Right ventricle myocardium superior (tissue), 1 donor: ENCODE data around the gene RCOR2. TPM values are rescaled to one million over a fixed set of nuclear protein-coding genes. Genes with fewer than 3 reads are reported as not detected.
"Not testable (repeated sequence)": the region's sequence is repeated elsewhere in the genome, so short reads cannot be mapped to it uniquely, and the experiment has no call there.

Experiments
- ATAC-seq: fragments of 200-7000 bp; cut with Tn5 transposase; one replicate; pipeline ENCODE4 v1.9.1; 2020; ENCODE audit warnings: mild to moderate bottlenecking; ENCODE audit not compliant: poor library complexity
- DNase-seq: peaks from one replicate; pipeline ENCODE4 v3.0.0-alpha.2; 2020
- intact Hi-C: fragments of 100-400 bp; cut with DNase I; formaldehyde crosslinking; loops from one replicate; pipeline ENCODE4 v1.11.2; 2022
- long read RNA-seq: library from polyadenylated mRNA; unstranded; transcript quantifications from one replicate; pipeline ENCODE4 v2.0.0, GENCODE V29; 2021
- total RNA-seq: library from RNA; stranded (reverse); fragmentation: NEBNext Ultra II Directional; extraction: Animal tissue kit (Norgen Biotek cat#: 25700); gene quantifications from one replicate; pipeline ENCODE4 v1.2.1, GENCODE V29; 2021
- donor health status: DM: no; HTN: yes; CAD: no; lungs with severe emphysema.

Gene RCOR2
- 9.9 TPM for total RNA-seq
- long read RNA-seq, transcript RCOR2-201 (12 exons, 2,604 nt) = major isoform, 8 of 13 reads
- long read RNA-seq, partial matches to known transcripts = 1 of 13 reads
- long read RNA-seq, other reads (novel, unspliced or antisense) = 4 of 13 reads

- ATAC-seq (peak; percentile 50), DNase-seq (peak; percentile 91)
- intact Hi-C loops = no loop called here
Observed at GRCh38 chr11:63916837-63917691, at the start of gene RCOR2. Gene RCOR2 (minus strand): TSS chr11:63917164. CDS start chr11:63916456, 708 bp downstream.

DNA sequence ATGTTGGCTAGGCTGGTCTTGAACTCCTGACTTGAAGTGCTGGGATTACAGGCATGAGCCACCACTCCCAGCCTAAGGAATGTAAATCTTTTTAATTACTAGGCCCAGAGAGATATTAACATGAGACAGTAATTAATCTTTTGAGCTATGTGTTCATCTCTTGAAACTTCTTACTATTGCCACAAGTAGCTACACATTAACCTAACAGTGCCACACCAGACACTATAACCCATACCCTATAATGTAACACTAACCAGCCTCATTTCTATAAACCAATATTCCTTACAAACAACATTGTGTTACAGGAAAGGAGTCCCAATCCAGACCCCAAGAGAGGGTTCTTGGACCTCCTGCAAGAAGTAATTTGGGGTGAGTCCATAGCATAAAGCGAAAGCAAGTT lies 49.5 kb upstream of the RCOR2 start:
- DNase-seq (no peak), ATAC-seq (no peak)
- intact Hi-C loops = no loop called here

DNA sequence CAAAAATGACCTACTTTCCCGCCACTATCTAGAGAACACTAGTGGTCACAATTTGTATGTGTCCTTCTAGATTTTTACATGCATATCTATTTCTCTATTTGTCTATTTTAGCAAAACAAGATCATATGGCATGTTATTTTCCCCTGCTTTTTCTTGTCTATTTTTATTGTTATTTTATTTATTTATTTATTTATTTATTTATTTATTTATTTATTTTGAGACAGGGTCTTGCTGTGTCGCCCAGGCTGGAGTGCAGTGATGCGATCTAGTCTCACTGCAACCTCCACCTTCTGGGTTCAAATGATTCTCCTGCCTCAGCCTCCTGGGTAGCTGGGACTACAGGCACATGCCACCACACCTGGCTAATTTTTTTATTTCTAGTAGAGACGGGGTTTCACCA lies 46.9 kb upstream of the RCOR2 start:
- ATAC-seq, DNase-seq: not testable (repeated sequence)

GRCh38 chr11:63961608-63962412 lies 44.8 kb upstream of the RCOR2 start:
- intact Hi-C loops = no loop called here
- DNase-seq (no peak), ATAC-seq (peak; percentile 33)

More for the DNA sequence above, 46.9 kb upstream of the RCOR2 start:
- intact Hi-C loops = not testable (repeated sequence)

DNA sequence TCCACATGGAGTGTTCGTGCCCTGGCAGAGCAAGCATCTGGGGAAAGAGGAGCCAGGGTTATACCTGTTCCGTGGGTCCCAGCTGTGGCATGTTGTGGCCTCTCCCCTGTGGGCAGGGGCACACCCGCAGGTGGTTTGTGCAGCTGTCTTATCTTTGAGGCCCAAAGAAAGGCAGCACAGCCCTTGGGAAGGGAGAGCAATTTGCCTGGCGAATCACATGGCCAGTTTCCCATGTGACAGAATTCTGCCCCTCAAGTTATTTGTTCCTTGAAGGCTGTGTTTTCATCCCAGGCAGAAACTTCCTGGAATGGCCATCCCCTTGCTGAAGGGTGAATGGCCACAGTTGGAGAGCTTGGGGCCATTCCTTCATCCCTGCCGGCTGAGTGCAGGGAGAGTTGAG lies 41.0 kb upstream of the RCOR2 start:
- intact Hi-C loops = no loop called here
- no peak for ATAC-seq
- no peak for DNase-seq

DNA sequence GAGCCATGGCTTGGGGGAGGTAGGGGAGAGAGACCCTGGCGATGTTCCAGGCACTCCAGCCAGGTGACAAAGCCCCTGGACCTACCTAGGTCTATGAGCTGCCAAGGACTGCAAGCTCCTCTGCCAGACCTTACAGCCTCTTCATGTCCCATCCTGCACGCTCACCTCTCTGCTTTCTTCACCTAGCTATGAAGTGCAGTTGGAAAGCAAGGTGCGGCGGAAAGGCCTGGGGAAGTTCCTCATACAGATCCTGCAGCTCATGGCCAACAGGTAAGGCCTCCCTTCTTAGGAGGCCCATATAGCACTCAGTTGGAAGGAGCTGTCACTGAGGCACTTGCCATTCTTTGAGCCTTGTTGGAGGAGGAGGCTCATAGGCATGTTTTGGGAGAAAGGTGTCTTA lies 35.6 kb upstream of the RCOR2 start:
- DNase-seq (no peak), ATAC-seq (no peak)
- intact Hi-C loops = no loop called here

- intact Hi-C loops = no loop called here
- DNase-seq (no peak), ATAC-seq (no peak)
Observed at GRCh38 chr11:63951779-63952536, 35.0 kb upstream of the RCOR2 start.

- ATAC-seq (peak; percentile 86), DNase-seq (peak; percentile 72)
- intact Hi-C loops = loop anchor here (2.0 kb wide), 1 partner anchor 109 kb away; no protein-coding TSS in a partner anchor
Observed at GRCh38 chr11:63945477-63946163, 28.7 kb upstream of the RCOR2 start.

GRCh38 chr11:63944987-63945386 lies 28.0 kb upstream of the RCOR2 start:
- DNase-seq = peak; percentile 65
- intact Hi-C loops = loop anchor here (2.0 kb wide), 1 partner anchor 108 kb away; no protein-coding TSS in a partner anchor
- ATAC-seq = peak; percentile 75

DNA sequence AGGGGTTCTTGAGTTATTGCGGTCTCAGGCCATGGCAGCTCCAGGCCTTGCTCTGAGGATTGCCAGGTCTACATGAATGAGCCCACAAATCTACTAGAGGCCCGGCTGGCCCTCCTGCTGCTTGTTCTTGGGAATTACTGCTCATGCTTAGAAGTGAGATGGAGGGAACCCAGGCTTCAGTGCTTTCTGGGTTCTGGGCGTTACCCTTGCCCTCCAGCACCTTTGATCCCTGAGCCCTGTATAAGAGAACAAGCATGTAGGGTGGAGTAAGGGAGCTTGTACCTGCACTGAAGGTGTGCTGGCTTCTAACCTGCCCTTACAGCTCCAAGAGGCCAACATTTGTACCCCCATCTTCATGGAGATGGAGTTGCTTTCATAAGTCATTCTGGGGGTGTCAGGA lies 25.8 kb upstream of the RCOR2 start:
- no peak for ATAC-seq
- intact Hi-C loops = no loop called here
- no peak for DNase-seq

- ATAC-seq = no peak
- DNase-seq = no peak
- intact Hi-C loops = no loop called here
Observed at GRCh38 chr11:63941901-63942300, 24.9 kb upstream of the RCOR2 start.

- ATAC-seq (no peak), DNase-seq (no peak)
- intact Hi-C loops = no loop called here
Observed at GRCh38 chr11:63940786-63941185, 23.8 kb upstream of the RCOR2 start.

DNA sequence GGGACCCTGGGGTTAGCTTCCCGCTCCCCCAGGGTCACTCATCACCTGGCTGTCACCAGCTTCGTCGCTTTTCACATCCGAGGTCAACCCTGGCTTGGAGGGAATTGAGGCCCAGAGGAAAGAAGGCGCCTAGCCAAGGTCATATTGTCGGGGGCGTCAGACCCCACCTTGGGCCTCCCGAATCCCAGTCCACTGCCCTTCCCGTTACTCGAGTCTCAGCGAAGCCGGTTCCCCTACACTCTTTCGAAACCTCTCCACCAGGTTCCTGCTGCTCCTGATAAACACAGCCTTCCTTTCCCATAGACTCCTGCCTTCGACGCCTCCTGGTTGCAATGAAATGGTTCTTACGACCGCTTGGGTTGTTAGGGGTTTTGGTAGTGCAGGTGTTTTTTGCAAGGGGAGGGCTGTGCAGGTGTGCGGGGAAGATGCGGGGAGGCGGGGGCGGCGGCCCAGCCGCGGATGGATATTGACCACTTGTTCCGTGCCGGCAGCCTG lies 22.5 kb upstream of the RCOR2 start:
- intact Hi-C loops = loop anchor here (2.0 kb wide), 1 partner anchor 21 kb away; no protein-coding TSS in a partner anchor
- ATAC-seq (no peak), DNase-seq (no peak)

GRCh38 chr11:63938479-63939396 lies 21.8 kb upstream of the RCOR2 start, which contains the start of gene NAA40:
Gene NAA40 (plus strand): TSS chr11:63939002. CDS start chr11:63939097, 95 bp downstream.
- DNase-seq (peak; percentile 93), ATAC-seq (peak; percentile 96)
- intact Hi-C loops = loop anchor here (2.0 kb wide), 1 partner anchor 20 kb away; no protein-coding TSS in a partner anchor

GRCh38 chr11:63937713-63938478 lies 20.9 kb upstream of the RCOR2 start:
- DNase-seq = no peak
- intact Hi-C loops = loop anchor here (2.0 kb wide), 1 partner anchor 19 kb away; no protein-coding TSS in a partner anchor
- ATAC-seq = peak; percentile 3

DNA sequence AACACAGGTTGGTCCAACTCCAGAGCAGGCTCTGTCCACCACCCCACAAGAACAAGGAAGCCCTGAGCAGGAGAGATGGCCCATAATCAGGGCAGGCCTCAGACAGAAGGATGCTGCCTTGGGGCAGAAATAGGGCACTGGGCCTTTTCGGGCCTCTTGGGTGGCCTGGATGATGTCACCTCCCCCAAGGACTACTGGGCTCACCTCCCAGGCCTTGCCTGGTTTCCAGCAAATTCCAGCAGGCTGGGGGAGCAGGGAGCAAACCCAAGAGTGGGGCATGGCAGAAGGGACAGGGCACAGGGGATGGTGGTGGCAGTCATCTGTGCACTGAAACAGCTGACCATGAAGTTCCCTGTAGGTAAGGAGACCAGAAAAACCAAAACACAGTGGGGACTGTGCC lies 16.5 kb upstream of the RCOR2 start:
- ATAC-seq = no peak
- DNase-seq = no peak
- intact Hi-C loops = no loop called here
